ENCODE measurements around the gene TNC.

DNA sequence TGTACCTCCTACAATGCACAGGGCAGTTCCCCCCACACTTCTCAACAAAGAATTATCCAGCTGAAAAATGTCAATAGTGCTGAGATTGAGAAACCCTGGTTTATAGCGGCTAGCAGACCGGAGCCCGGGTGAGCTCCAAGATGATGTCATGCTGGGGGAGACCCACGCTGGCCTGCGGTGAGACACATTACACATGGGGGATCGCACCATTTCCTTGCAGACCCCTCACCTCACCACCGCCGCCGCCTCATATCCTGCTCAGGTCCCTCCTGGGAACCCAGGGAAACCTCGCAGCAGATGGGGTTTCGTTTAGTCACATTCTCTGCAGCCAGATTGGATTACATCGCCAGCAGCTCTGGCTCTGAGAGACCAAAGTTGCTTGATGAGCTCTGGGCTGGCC, 14.7 kb upstream of the TNC start:
- TF ChIP-seq, protein P1, sequence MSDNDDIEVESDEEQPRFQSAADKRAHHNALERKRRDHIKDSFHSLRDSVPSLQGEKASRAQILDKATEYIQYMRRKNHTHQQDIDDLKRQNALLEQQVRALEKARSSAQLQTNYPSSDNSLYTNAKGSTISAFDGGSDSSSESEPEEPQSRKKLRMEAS (IDR thresholded peaks at IDR 0.05; ENCODE audit: low read depth), result no peak
- TF ChIP-seq, protein P2, sequence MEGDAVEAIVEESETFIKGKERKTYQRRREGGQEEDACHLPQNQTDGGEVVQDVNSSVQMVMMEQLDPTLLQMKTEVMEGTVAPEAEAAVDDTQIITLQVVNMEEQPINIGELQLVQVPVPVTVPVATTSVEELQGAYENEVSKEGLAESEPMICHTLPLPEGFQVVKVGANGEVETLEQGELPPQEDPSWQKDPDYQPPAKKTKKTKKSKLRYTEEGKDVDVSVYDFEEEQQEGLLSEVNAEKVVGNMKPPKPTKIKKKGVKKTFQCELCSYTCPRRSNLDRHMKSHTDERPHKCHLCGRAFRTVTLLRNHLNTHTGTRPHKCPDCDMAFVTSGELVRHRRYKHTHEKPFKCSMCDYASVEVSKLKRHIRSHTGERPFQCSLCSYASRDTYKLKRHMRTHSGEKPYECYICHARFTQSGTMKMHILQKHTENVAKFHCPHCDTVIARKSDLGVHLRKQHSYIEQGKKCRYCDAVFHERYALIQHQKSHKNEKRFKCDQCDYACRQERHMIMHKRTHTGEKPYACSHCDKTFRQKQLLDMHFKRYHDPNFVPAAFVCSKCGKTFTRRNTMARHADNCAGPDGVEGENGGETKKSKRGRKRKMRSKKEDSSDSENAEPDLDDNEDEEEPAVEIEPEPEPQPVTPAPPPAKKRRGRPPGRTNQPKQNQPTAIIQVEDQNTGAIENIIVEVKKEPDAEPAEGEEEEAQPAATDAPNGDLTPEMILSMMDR (IDR thresholded peaks at IDR 0.05), result no peak

Measured in SK-N-SH (cell line).